ENCODE data around the gene ANKHD1.

DNA sequence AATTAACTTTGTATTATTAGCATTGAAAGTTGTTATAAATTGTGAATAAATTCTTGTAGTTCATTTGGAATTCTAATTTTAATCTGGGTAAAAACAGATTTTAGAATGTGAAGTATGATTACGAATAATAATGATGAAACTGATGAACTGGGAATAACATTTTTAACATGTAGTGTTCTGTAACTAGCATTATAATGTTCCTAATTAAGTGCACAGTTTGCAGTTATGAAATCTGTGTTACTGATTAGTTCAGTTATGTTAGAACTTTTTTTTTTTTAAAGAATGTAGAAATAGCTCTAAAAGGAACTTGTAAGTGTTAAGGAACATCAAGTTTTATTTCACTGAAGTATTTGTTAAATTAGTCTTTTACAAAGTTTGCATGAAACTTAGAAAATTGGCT lies 97.0 kb downstream of the ANKHD1 start:
- TF ChIP-seq, protein P1, sequence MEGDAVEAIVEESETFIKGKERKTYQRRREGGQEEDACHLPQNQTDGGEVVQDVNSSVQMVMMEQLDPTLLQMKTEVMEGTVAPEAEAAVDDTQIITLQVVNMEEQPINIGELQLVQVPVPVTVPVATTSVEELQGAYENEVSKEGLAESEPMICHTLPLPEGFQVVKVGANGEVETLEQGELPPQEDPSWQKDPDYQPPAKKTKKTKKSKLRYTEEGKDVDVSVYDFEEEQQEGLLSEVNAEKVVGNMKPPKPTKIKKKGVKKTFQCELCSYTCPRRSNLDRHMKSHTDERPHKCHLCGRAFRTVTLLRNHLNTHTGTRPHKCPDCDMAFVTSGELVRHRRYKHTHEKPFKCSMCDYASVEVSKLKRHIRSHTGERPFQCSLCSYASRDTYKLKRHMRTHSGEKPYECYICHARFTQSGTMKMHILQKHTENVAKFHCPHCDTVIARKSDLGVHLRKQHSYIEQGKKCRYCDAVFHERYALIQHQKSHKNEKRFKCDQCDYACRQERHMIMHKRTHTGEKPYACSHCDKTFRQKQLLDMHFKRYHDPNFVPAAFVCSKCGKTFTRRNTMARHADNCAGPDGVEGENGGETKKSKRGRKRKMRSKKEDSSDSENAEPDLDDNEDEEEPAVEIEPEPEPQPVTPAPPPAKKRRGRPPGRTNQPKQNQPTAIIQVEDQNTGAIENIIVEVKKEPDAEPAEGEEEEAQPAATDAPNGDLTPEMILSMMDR (IDR thresholded peaks at IDR 0.05) = no peak
- no peak for TF ChIP-seq NFYB (CRISPR knock-in tag; conservative IDR thresholded peaks at IDR 0.05; ENCODE audit: low read depth)
- no peak for TF ChIP-seq ZBTB21 (CRISPR knock-in tag; IDR thresholded peaks at IDR 0.05; ENCODE audit: borderline replicate concordance)
- no peak for TF ChIP-seq CBFB (CRISPR knock-in tag; IDR thresholded peaks at IDR 0.05; ENCODE audit: low read depth)
- TF ChIP-seq NR1H2 (CRISPR knock-in tag; IDR thresholded peaks at IDR 0.05) = no peak
- TF ChIP-seq GTF2I (CRISPR knock-in tag; conservative IDR thresholded peaks at IDR 0.05) = no peak
- no peak for TF ChIP-seq ELF4 (CRISPR knock-in tag; IDR thresholded peaks at IDR 0.05; ENCODE audit: low read depth)
- TF ChIP-seq, protein P2, sequence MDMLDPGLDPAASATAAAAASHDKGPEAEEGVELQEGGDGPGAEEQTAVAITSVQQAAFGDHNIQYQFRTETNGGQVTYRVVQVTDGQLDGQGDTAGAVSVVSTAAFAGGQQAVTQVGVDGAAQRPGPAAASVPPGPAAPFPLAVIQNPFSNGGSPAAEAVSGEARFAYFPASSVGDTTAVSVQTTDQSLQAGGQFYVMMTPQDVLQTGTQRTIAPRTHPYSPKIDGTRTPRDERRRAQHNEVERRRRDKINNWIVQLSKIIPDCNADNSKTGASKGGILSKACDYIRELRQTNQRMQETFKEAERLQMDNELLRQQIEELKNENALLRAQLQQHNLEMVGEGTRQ (CRISPR knock-in tag; IDR thresholded peaks at IDR 0.05) = no peak
- TF ChIP-seq SOX15 (CRISPR knock-in tag; IDR thresholded peaks at IDR 0.05) = no peak
- TF ChIP-seq, protein P3, sequence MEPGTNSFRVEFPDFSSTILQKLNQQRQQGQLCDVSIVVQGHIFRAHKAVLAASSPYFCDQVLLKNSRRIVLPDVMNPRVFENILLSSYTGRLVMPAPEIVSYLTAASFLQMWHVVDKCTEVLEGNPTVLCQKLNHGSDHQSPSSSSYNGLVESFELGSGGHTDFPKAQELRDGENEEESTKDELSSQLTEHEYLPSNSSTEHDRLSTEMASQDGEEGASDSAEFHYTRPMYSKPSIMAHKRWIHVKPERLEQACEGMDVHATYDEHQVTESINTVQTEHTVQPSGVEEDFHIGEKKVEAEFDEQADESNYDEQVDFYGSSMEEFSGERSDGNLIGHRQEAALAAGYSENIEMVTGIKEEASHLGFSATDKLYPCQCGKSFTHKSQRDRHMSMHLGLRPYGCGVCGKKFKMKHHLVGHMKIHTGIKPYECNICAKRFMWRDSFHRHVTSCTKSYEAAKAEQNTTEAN (CRISPR knock-in tag; IDR thresholded peaks at IDR 0.05) = no peak
- no peak for TF ChIP-seq NR2C2 (CRISPR knock-in tag; IDR thresholded peaks at IDR 0.05)
